Large intestine (tissue), 3 donors: ENCODE results near the gene SNCAIP. TPM values are rescaled to one million over a fixed set of nuclear protein-coding genes. Genes with fewer than 3 reads are reported as not detected.
A peak's percentile ranks its signal among the peaks of the same experiment; 100 is the strongest.

Experiments used
- DNase-seq, 2 donors: peaks; one replicate each; pipeline versions ENCODE4 v3.0.0 to v3.0.0-alpha.2; 2013
- H3K27ac ChIP-seq: one replicate; pipeline ENCODE4 v1.5.1; 2013; ENCODE audit warnings: low read length
- H3K27me3 ChIP-seq: 2 replicates; pipeline ENCODE4 v1.6.1; 2013; ENCODE audit warnings: low read length; ENCODE audit not compliant: control insufficient read depth, insufficient read depth
- H3K36me3 ChIP-seq: 2 replicates; pipeline ENCODE4 v1.6.1; 2013; ENCODE audit warnings: low read length; ENCODE audit not compliant: control insufficient read depth, insufficient read depth
- H3K4me1 ChIP-seq: one replicate; pipeline ENCODE4 v1.6.1; 2013; ENCODE audit warnings: low read length; ENCODE audit not compliant: control insufficient read depth, insufficient read depth
- H3K4me3 ChIP-seq: one replicate; pipeline ENCODE4 v1.5.1; 2013; ENCODE audit warnings: low read length
- H3K9me3 ChIP-seq: one replicate; pipeline ENCODE4 v1.6.1; 2013; ENCODE audit warnings: mild to moderate bottlenecking, low read depth, low read length, moderate library complexity; ENCODE audit not compliant: control insufficient read depth
- WGBS: methylation state at CpG from one replicate; pipeline ENCODE4 v1.1.5; 2013; ENCODE audit warnings: low lambda C conversion rate; ENCODE audit not compliant: insufficient coverage; 5-methylcytosine and 5-hydroxymethylcytosine counted together
- polyA plus RNA-seq: library from polyadenylated mRNA; unstranded; fragments of 120-200 nt; gene quantifications from one replicate; pipeline ENCODE4 v1.2.1, GENCODE V29; 2013

The SNCAIP gene
- polyA plus RNA-seq, 1 donor = 7.3 TPM

DNA sequence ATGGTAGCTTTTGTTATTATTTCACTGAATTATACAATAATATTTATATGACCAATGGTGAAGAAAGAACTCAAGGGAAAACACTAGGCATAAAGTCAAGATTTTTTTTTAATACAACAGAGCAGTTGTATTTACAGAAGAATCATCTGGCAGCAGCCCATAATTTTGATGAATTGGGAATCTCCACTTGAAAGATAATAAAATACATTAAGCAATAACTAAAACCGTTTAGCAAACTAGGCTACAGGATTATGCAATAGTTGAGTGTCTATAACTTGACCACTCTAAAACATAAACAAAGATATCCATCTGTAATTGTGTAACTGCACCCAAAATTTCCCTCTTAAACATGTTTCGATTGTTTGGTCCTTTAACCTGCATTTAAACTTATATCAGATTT, 80.8 kb downstream of the SNCAIP start:
- Histone ChIP-seq H3K4me3 (no peak overlapping the region), H3K27ac (no peak overlapping the region), H3K4me1 (no peaks in the 10 kb centered on the region), H3K27me3 (no peaks in the 10 kb centered on the region), H3K9me3 (no peaks in the 10 kb centered on the region), H3K36me3 (no peaks in the 10 kb centered on the region)
- 52% methylated on average over 2 of the region's 2 CpGs for WGBS
- DNase-seq = no peak

DNA sequence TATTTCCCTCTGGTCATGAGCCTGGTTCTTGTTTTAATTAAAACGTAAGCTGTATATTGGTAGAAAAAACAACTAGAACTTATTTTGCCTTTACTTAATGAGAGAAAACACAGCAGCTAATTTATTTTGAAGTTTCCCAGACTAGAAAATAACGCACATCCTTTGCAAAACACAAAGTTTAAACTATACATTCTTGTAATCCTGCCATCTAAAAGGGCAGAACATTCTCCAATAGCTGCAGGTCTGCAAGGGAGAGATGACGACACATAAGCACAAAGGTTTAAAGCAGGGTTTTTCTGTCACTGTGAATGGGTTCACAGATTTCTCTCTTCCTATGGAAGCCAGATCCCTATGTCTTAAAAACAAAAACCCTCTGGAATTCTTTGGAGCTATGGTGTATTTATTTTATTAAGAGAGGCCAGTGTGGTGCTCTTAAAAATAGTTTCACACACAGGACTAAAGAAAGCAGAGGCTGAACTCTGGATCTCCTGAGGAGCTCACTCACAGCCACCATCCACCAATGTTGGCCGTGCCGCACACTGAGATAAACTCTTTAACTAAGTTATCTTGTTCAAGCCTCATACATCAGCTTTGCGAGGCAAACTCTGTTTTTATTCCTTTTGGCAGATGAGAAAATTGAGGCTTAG, 82.4 kb downstream of the SNCAIP start:
- Histone ChIP-seq H3K36me3 (no peaks in the 10 kb centered on the region), H3K4me1 (no peaks in the 10 kb centered on the region), H3K27ac (no peak overlapping the region), H3K27me3 (no peaks in the 10 kb centered on the region), H3K9me3 (no peaks in the 10 kb centered on the region), H3K4me3 (no peak overlapping the region)
- DNase-seq = no peak
- 77% methylated on average over 2 of the region's 6 CpGs for WGBS

DNA sequence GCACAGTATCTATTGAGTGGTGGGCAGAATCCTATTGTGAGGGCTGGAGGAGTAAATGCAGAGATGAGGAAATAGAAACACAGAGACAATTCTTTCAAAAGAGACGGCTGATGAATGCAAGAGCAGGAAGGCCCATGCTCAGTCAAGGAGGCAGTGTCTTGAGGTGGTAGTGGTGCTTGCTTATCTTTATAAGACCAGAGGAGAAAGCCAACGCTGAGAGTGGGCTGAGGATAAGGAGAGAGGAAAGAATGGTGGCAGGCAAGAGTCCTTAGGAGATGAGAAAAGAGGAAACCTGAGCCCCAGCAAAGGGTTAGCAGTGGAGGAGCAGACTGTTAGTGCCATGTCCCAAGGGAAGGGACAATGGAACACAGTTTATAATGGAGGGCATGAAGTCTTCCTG, 86.0 kb downstream of the SNCAIP start:
- no peak for DNase-seq
- H3K27ac ChIP-seq = no peak overlapping the region
- no peaks in the 10 kb centered on the region for H3K9me3 ChIP-seq
- H3K27me3 ChIP-seq = no peaks in the 10 kb centered on the region
- 71% methylated on average over 2 of the region's 2 CpGs for WGBS
- no peak overlapping the region for H3K4me3 ChIP-seq
- H3K36me3 ChIP-seq = no peaks in the 10 kb centered on the region
- H3K4me1 ChIP-seq = no peaks in the 10 kb centered on the region

DNA sequence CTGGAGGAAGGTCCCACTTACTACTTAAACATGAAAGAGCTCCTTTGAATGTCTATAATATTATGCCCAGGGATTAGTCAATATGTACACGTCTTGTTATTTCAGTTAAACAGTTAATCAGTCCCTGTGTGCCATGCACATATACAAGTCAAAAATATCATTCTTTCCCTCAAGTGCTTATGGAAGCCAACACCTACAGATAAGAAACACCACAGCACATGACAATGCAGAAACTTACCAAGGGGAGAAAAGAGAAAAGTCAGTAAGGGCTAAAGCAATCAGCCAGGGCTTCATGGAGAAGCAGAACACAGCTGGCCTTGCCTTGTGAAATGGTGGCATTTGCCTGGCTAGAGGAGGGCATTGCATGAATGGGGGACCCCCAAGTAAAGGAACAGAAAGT, 88.3 kb downstream of the SNCAIP start:
- no CpG with 5 or more reads among the region's 1 CpG for WGBS
- Histone ChIP-seq H3K36me3 (no peaks in the 10 kb centered on the region), H3K27ac (no peak overlapping the region), H3K9me3 (no peaks in the 10 kb centered on the region), H3K4me3 (no peak overlapping the region), H3K4me1 (peaks cover 4% of the 10 kb centered on the region), H3K27me3 (no peaks in the 10 kb centered on the region)
- DNase-seq = no peak

DNA sequence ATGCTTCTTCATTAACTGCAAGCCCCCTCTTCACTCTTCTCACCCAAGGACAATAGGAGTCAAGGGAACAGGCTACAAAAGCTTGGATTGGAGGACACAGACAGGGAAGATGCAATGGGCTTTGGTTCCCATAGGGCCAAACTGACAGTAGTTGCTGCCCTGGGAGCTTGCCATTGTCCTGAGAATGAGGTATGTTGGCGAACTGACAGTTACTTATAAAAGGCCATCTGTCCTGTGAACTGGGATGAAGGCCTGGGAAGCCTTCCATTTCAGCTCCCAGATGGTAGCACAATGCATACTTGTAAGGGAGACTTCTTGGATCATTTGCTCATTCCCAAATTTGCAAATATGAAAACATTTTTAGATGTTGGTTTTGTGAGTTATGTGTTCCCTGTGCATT, 88.9 kb downstream of the SNCAIP start:
- WGBS = no CpG with 5 or more reads among the region's 1 CpG
- Histone ChIP-seq H3K27ac (no peak overlapping the region), H3K9me3 (no peaks in the 10 kb centered on the region), H3K36me3 (no peaks in the 10 kb centered on the region), H3K4me1 (peaks cover 5% of the 10 kb centered on the region), H3K4me3 (no peak overlapping the region), H3K27me3 (no peaks in the 10 kb centered on the region)
- DNase-seq = no peak

DNA sequence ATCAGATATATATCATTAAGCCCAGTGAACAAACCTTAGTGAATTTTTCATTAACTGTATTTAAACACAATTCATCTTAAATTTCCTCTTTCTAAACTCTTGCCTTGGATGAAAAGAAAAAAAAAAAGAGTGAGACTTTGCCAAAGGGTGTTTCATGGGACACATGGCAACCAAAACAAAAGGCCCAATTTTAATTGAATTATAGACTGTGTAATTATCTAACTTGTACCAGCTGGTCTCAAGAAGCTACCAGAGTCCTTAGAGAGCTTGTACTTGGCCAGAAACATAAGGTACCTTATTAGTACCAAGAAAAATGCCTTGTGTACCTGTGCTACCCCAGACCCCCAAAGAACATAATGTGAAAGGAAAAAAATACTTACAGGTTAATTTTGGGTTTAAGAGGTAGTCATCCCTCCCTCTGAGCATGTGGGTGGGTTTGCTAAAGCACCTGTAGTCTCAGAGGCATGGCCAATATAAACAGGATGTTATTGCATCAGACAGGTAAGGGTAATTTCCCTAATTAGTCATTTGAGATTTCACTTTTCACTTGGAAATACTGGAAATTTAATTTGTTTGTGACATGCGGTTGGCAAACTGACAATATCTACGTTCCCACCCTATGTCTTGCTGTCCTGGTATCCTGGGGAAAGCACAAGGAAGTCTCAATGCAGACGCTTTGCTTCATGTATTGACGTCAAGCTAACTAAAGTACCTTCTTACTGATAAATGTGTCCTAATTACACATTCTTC, 90.1 kb downstream of the SNCAIP start:
- H3K9me3 ChIP-seq = no peaks in the 10 kb centered on the region
- no peak overlapping the region for H3K4me3 ChIP-seq
- H3K4me1 ChIP-seq = peaks cover 14% of the 10 kb centered on the region
- no CpG with 5 or more reads among the region's 4 CpGs for WGBS
- H3K36me3 ChIP-seq = no peaks in the 10 kb centered on the region
- H3K27me3 ChIP-seq = no peaks in the 10 kb centered on the region
- no peak for DNase-seq
- no peak overlapping the region for H3K27ac ChIP-seq

DNA sequence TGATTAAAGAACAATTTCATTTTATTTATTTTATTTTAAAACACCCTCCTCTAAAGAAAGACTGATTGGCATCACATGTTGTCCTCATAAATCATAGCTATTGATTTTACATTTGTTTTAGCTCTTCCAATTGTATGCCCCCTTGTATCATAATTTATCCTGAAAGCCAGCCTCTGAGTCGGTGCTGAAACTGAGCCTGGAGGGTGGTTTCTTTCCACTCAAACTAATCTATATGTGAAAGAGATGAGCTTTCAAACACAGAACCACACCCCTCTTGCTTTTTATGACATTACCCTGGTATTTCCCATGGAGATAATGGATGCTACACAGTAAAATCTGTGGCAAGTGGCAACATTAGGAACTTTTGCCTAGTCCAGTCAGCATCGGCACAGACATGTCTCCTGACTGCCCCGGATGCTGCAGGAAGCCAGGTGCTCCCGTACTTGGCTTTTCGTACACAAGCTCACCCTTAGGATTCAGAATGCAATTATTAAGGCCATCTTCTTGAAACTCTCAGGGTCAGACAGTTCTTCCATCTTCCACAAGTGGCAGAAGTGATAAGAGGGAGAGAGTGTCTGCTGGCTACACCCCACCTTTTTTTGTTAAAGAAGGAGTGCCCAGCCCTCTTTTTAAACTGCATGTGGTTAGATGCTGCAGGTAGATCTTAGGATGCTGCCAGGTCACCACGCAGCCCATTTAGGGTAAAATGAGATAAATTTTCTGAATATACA, 91.1 kb downstream of the SNCAIP start:
- H3K4me1 ChIP-seq = peaks cover 20% of the 10 kb centered on the region
- H3K9me3 ChIP-seq = no peaks in the 10 kb centered on the region
- no peak overlapping the region for H3K27ac ChIP-seq
- 100% methylated on average over 1 of the region's 6 CpGs for WGBS
- no peak for DNase-seq
- no peak overlapping the region for H3K4me3 ChIP-seq
- H3K36me3 ChIP-seq = no peaks in the 10 kb centered on the region
- no peaks in the 10 kb centered on the region for H3K27me3 ChIP-seq

DNA sequence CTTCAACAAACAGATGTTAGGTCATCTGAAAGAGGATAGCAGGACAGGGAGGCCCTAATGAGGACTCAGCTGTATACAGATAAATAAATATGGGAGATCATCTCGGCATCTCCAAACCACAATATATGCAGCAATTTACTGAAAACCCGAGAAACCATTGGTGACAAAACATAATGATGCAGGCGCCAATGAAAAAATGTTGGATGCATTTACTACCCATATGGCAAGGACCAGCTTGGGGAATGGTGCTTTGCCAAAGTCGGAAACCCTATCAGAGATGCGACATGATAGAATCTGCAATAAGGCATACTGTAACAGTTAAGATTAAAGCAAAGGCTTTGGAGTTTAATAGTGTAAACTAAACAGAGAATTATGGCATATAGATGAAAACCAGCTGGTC, 92.0 kb downstream of the SNCAIP start:
- 82% methylated on average over 3 of the region's 5 CpGs for WGBS
- no peak overlapping the region for H3K27ac ChIP-seq
- no peak overlapping the region for H3K4me3 ChIP-seq
- H3K9me3 ChIP-seq = no peaks in the 10 kb centered on the region
- H3K27me3 ChIP-seq = no peaks in the 10 kb centered on the region
- no peaks in the 10 kb centered on the region for H3K36me3 ChIP-seq
- peaks cover 22% of the 10 kb centered on the region for H3K4me1 ChIP-seq
- no peak for DNase-seq

DNA sequence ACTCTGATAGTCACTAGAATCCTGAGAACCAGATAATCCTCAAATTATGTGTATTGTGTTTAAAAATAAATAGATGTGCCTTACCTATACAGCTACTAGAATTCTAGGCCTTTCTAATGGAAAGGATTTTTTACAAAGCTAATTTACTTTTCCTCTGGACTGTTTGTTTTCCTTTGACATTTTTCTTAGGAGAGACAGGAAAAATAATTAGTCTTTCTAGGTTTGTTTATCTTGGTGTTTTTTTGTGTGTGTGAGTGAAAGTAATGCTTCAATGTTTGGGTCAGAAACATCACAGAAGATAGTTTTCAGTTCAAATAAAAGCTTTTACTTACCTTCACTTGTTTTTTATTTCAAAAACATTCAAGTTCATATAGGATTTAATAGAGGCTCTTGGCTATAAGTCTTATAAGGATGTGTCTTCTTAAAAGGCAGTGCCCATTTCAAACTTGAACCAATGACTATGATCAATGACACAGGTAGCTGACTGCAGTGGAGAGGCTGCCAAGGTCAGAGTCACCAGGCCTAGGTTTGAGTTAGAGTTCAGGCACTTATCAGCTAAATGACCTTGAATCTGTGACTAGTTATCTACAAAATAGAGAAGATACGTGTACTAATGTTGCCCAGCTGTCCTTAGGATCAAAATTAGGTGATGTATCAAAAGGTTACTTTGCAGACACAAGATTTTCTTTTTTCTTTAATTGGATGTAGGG, 92.8 kb downstream of the SNCAIP start:
- no peaks in the 10 kb centered on the region for H3K9me3 ChIP-seq
- H3K4me1 ChIP-seq = peaks cover 22% of the 10 kb centered on the region
- H3K27me3 ChIP-seq = no peaks in the 10 kb centered on the region
- no peak overlapping the region for H3K4me3 ChIP-seq
- no peak for DNase-seq
- no peak overlapping the region for H3K27ac ChIP-seq
- no CpG with 5 or more reads among the region's 1 CpG for WGBS
- H3K36me3 ChIP-seq = no peaks in the 10 kb centered on the region

DNA sequence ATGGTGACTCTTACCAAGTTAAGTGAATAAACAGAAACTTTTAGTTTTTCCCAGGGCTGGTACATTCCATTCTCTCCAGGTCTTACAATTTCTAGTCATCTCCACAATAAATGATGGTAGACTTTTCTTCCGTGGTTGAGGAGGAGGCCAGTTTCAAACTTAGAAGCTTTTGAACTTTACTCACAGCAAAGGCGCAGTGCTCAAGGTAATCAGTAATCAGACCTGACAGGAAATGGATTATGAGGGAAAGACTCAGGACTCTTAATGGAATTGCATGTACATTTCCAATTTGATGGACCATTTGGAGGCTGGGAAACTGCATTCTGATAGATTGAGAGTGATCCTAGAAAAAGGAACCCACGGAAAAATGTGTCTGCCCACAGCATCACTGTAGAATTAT, 93.7 kb downstream of the SNCAIP start:
- Histone ChIP-seq H3K27ac (peak overlapping the region; percentile 25), H3K4me3 (no peak overlapping the region), H3K4me1 (peaks cover 22% of the 10 kb centered on the region), H3K36me3 (no peaks in the 10 kb centered on the region), H3K27me3 (no peaks in the 10 kb centered on the region), H3K9me3 (no peaks in the 10 kb centered on the region)
- WGBS = no CpG with 5 or more reads among the region's 3 CpGs
- DNase-seq = peak; percentile 14 to 66
